H1 (cell line): ENCODE data around the gene ASAP3. TPM values are rescaled to one million over a fixed set of nuclear protein-coding genes. Genes with fewer than 3 reads are reported as not detected.

Source experiments
- CTCF ChIA-PET: fragments of 300-600 bp; sonication (Branson Sonifier 250); formaldehyde crosslinking; loops from one replicate; lab custom pipeline; 2021; ENCODE audit not compliant: partially characterized antibody; lab: Charles Lee
- POLR2A ChIA-PET: fragments of 300-600 bp; sonication (Branson Sonifier 250); formaldehyde crosslinking; loops from one replicate; lab custom pipeline; 2021; ENCODE audit warnings: inconsistent platforms; ENCODE audit not compliant: partially characterized antibody; lab: Charles Lee
- DNase-seq, 2 experiments: peaks; one replicate each; pipeline versions ENCODE4 v3.0.0 to v3.0.0-alpha.2; 2010 to 2022; ENCODE audit warnings: low spot score in 2 of 2, low read depth in 1 of 2, mixed read lengths in 1 of 2
- FAIRE-seq: peaks from 2 replicates; lab custom pipeline; 2011; peaks lifted over from hg19 to GRCh38; lab: Jason Lieb, UNC
- H2AFZ ChIP-seq: 2 replicates; pipeline ENCODE4 v1.8.1; 2012; ENCODE audit warnings: low read length, inconsistent platforms
- H2AK5ac ChIP-seq: 2 replicates; pipeline ENCODE4 v1.6.1; 2013; ENCODE audit warnings: low read depth, low read length
- H2BK120ac ChIP-seq: replicated peaks from 2 replicates; pipeline ENCODE3; 2013; ENCODE audit warnings: low read depth, low read length, inconsistent platforms
- H2BK12ac ChIP-seq: 2 replicates; pipeline ENCODE4 v1.6.1; 2013; ENCODE audit warnings: low read depth, low read length
- H2BK15ac ChIP-seq: 2 replicates; pipeline ENCODE4 v1.6.1; 2013; ENCODE audit warnings: low read length
- H2BK20ac ChIP-seq: 2 replicates; pipeline ENCODE4 v1.6.1; 2013; ENCODE audit warnings: low read length
- H2BK5ac ChIP-seq: 2 replicates; pipeline ENCODE4 v1.6.1; 2013; ENCODE audit warnings: low read depth, low read length
- H3K14ac ChIP-seq: 2 replicates; pipeline ENCODE4 v1.6.1; 2013; ENCODE audit warnings: inconsistent platforms; ENCODE audit not compliant: insufficient read length
- H3K18ac ChIP-seq: 2 replicates; pipeline ENCODE4 v1.6.1; 2013; ENCODE audit warnings: low read length; ENCODE audit errors: extremely low read depth
- H3K23ac ChIP-seq: 2 replicates; pipeline ENCODE4 v1.6.1; 2013; ENCODE audit warnings: inconsistent platforms; ENCODE audit not compliant: insufficient read length
- H3K23me2 ChIP-seq: 2 replicates; pipeline ENCODE4 v1.6.1; 2013; ENCODE audit warnings: low read depth, low read length
- H3K27ac ChIP-seq: 2 replicates; pipeline ENCODE4 v1.6.1; 2011; ENCODE audit warnings: low read depth, low read length, inconsistent platforms
- H3K27me3 ChIP-seq, 4 experiments: replicated peaks in 1 of 4; 1 replicate in 1 of 4; 2 replicates in 3 of 4; pipeline versions ENCODE4 v1.6.1 to v1.8.1; 2011 to 2013; ENCODE audit warnings: low read length in 3 of 4, mild to moderate bottlenecking in 3 of 4, inconsistent platforms in 2 of 4, mixed read lengths in 2 of 4, moderate library complexity in 1 of 4; ENCODE audit not compliant: control insufficient read depth in 3 of 4, insufficient read depth in 3 of 4; ENCODE audit errors: extremely low read depth in 1 of 4
- H3K36me3 ChIP-seq, 4 experiments: 2 replicates each; pipeline versions ENCODE4 v1.6.1 to v1.8.1; 2011 to 2013; ENCODE audit warnings: mild to moderate bottlenecking in 4 of 4, low read length in 3 of 4, moderate library complexity in 2 of 4, control low read depth in 1 of 4, inconsistent platforms in 1 of 4; ENCODE audit not compliant: insufficient read depth in 4 of 4, control insufficient read depth in 2 of 4
- H3K4ac ChIP-seq: replicated peaks from 2 replicates; pipeline ENCODE3; 2013; ENCODE audit warnings: low read length, low read depth, mixed read lengths, inconsistent platforms; ENCODE audit not compliant: insufficient read length
- H3K4me1 ChIP-seq, 4 experiments: replicated peaks in 1 of 4; 1 replicate in 1 of 4; 2 replicates in 3 of 4; pipeline versions ENCODE4 v1.6.1 to v1.8.1; 2011 to 2013; ENCODE audit warnings: low read length in 3 of 4, inconsistent platforms in 2 of 4, mixed read lengths in 1 of 4; ENCODE audit not compliant: insufficient read depth in 4 of 4, control insufficient read depth in 3 of 4
- H3K4me2 ChIP-seq, 2 experiments: 2 replicates each; pipeline versions ENCODE4 v1.6.1 to v1.8.1; 2011 to 2013; ENCODE audit warnings: low read depth in 2 of 2, low read length in 2 of 2, control low read depth in 1 of 2, inconsistent platforms in 1 of 2, mild to moderate bottlenecking in 1 of 2; ENCODE audit not compliant: insufficient read depth in 1 of 2
- H3K4me3 ChIP-seq, 4 experiments: fragments of 200-600, 300-600 bp in 1 of 4; sonication (generic), shearing (Covaris generic), sonication (Bioruptor Twin) in 1 of 4; 2 replicates each; pipeline versions ENCODE4 v1.5.1 to v1.8.1; 2011 to 2016; ENCODE audit warnings: low read length in 4 of 4, low read depth in 3 of 4, control low read depth in 2 of 4, inconsistent platforms in 2 of 4, mild to moderate bottlenecking in 2 of 4, mixed read lengths in 1 of 4, moderate library complexity in 1 of 4; ENCODE audit not compliant: insufficient read depth in 2 of 4; ENCODE audit errors: extremely low read depth in 1 of 4
- H3K56ac ChIP-seq: replicated peaks from 2 replicates; pipeline ENCODE3; 2013; ENCODE audit warnings: low read depth, mild to moderate bottlenecking, mixed read lengths, low read length, inconsistent platforms; ENCODE audit not compliant: insufficient read length
- H3K79me1 ChIP-seq: 2 replicates; pipeline ENCODE4 v1.6.1; 2013; ENCODE audit warnings: low read depth, low read length, control low read depth
- H3K79me2 ChIP-seq, 2 experiments: 2 replicates each; pipeline versions ENCODE4 v1.6.1 to v1.8.1; 2012 to 2013; ENCODE audit warnings: low read length in 2 of 2, mild to moderate bottlenecking in 2 of 2, inconsistent platforms in 1 of 2; ENCODE audit not compliant: insufficient read depth in 2 of 2, control insufficient read depth in 1 of 2
- H3K9ac ChIP-seq, 4 experiments: replicated peaks in 1 of 4; 1 replicate in 1 of 4; 2 replicates in 3 of 4; pipeline versions ENCODE4 v1.6.1 to v1.8.1; 2011 to 2013; ENCODE audit warnings: low read depth in 3 of 4, low read length in 3 of 4, control low read depth in 2 of 4, mild to moderate bottlenecking in 2 of 4, moderate library complexity in 2 of 4, inconsistent platforms in 1 of 4; ENCODE audit errors: extremely low read depth in 1 of 4
- H3K9me3 ChIP-seq, 2 experiments: 2 replicates each; pipeline versions ENCODE4 v1.6.1 to v1.8.1; 2012 to 2013; ENCODE audit warnings: mild to moderate bottlenecking in 2 of 2, moderate library complexity in 2 of 2, control low read depth in 1 of 2, inconsistent platforms in 1 of 2, low read depth in 1 of 2, low read length in 1 of 2, mixed read lengths in 1 of 2; ENCODE audit not compliant: insufficient read depth in 2 of 2
- H4K20me1 ChIP-seq, 2 experiments: replicated peaks in 1 of 2; 2 replicates each; pipeline versions ENCODE3 to v1.8.1; 2011 to 2013; ENCODE audit warnings: inconsistent platforms in 2 of 2, low read length in 2 of 2, mild to moderate bottlenecking in 1 of 2; ENCODE audit not compliant: insufficient read depth in 2 of 2, control insufficient read depth in 1 of 2
- H4K5ac ChIP-seq: 2 replicates; pipeline ENCODE4 v1.6.1; 2013; ENCODE audit warnings: low read length, low read depth, mixed read lengths, inconsistent platforms; ENCODE audit not compliant: insufficient read length
- H4K8ac ChIP-seq: 2 replicates; pipeline ENCODE4 v1.8.0; 2013; ENCODE audit warnings: mild to moderate bottlenecking, moderate library complexity, low read length, inconsistent platforms; ENCODE audit not compliant: insufficient read depth; ENCODE audit errors: extremely low read depth
- H4K91ac ChIP-seq: replicated peaks from 2 replicates; pipeline ENCODE3; 2013; ENCODE audit warnings: low read length, mixed read lengths, inconsistent platforms; ENCODE audit not compliant: insufficient read length
- EGR1 ChIP-seq: IDR thresholded peaks from 2 replicates; pipeline ENCODE4 v1.6.1; 2011; ENCODE audit warnings: low read depth, low read length, borderline replicate concordance
- FOSL1 ChIP-seq: IDR thresholded peaks from 2 replicates; pipeline ENCODE4 v1.6.1; 2011; ENCODE audit warnings: mild to moderate bottlenecking, low read depth, low read length, moderate library complexity; ENCODE audit not compliant: insufficient read depth
- GABPA ChIP-seq: IDR thresholded peaks from 2 replicates; pipeline ENCODE4 v1.6.1; 2011; ENCODE audit warnings: mild to moderate bottlenecking, low read length, moderate library complexity, borderline replicate concordance; ENCODE audit not compliant: insufficient read depth
- GTF2F1 ChIP-seq: IDR thresholded peaks from 2 replicates; pipeline ENCODE4 v1.6.1; 2012; ENCODE audit warnings: low read depth, low read length, improper control_type of control experiment, borderline replicate concordance
- KDM5A ChIP-seq: fragments of 200-600 bp; IDR thresholded peaks from 2 replicates; pipeline ENCODE4 v1.7.1; 2012; ENCODE audit warnings: mild to moderate bottlenecking, low read length, inconsistent platforms, mixed read lengths
- MAFK ChIP-seq: IDR thresholded peaks from 2 replicates; pipeline ENCODE4 v1.6.1; 2012; ENCODE audit warnings: low read depth, mild to moderate bottlenecking, improper control_type of control experiment, low read length
- POLR2A ChIP-seq, 2 experiments: IDR thresholded peaks; 1 replicate in 1 of 2; 2 replicates in 1 of 2; pipeline ENCODE4 v1.6.1; 2011; ENCODE audit warnings: low read depth in 2 of 2, low read length in 2 of 2, mild to moderate bottlenecking in 2 of 2; ENCODE audit errors: control extremely low read depth in 1 of 2
- POLR2AphosphoS5 ChIP-seq: IDR thresholded peaks from 2 replicates; pipeline ENCODE4 v1.6.1; 2011; ENCODE audit warnings: low read depth, low read length
- RAD21 ChIP-seq, 2 experiments: IDR thresholded peaks in 1 of 2; conservative IDR thresholded peaks in 1 of 2; 2 replicates each; pipeline ENCODE4 v1.6.1; 2011; ENCODE audit warnings: low read depth in 2 of 2, low read length in 2 of 2, improper control_type of control experiment in 1 of 2, inconsistent platforms in 1 of 2, mild to moderate bottlenecking in 1 of 2, moderate library complexity in 1 of 2
- YY1 ChIP-seq: IDR thresholded peaks from 2 replicates; pipeline ENCODE4 v1.6.1; 2011; ENCODE audit warnings: low read depth, mild to moderate bottlenecking, low read length
- WGBS, 2 experiments: shearing (Covaris generic) in 1 of 2; methylation state at CpG; one replicate each; pipeline versions ENCODE4 v1.1.6 to v1.1.7; 2013 to 2015; ENCODE audit warnings: low lambda C conversion rate in 2 of 2, mixed read lengths in 2 of 2, inconsistent platforms in 1 of 2, low coverage in 1 of 2, missing lambda C conversion rate in 1 of 2; ENCODE audit not compliant: insufficient replicate concordance in 2 of 2, insufficient coverage in 1 of 2, insufficient read length in 1 of 2; ENCODE audit errors: extremely low coverage in 1 of 2, missing lambda C conversion rate in 1 of 2; 5-methylcytosine and 5-hydroxymethylcytosine counted together
- polyA plus RNA-seq, 7 experiments: library from polyadenylated mRNA; depleted of rRNA in 3 of 7; stranded (reverse) in 5 of 7; unstranded in 2 of 7; fragments of >200 nt in 5 of 7; fragments of 200-250 nt in 2 of 7; gene quantifications; 1 replicate in 5 of 7; 2 replicates in 1 of 7; 4 replicates in 1 of 7; pipeline versions ENCODE4 v1.2.1 to v1.2.3, GENCODE V29; 2011 to 2013; ENCODE audit warnings: missing spikeins in 2 of 7, mixed read lengths in 2 of 7
- total RNA-seq: library from RNA; stranded (reverse); fragmentation: NEBNext Ultra II Directional; extraction: Animal tissue kit (Norgen Biotek cat#: 25700); gene quantifications from 2 replicates; pipeline ENCODE4 v1.2.1, GENCODE V29; 2021
- TF ChIP-seq, protein P1 (sequence below): IDR thresholded peaks from 2 replicates; pipeline ENCODE4 v1.6.1; 2012; ENCODE audit warnings: low read length, inconsistent platforms

The ASAP3 gene
- total and polyA plus RNA-seq, 2 of the 8 experiments (the other 6 are each of a cell fraction or from before 2014, with no cell fraction given): 53.1 to 58.0 TPM

DNA sequence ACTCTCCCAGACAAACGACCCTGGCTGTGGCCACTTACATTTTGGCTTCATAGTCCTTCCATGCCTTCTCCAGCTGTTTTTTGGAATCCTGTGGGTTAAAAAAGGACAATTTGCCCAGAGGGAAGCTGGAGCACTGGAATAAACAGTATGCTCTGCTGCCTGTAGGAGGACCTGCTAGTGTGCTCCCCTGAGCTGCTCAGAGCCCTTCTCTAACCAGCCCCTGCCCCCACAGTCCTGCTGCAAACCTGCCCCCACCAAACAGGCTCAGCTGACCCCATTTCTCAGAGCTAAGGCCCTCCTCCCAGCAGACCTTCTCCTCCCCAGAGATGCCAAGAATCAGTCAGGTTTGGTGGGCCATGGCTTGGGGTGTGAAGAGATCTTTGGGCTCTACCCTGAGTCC lies 32.5 kb downstream of the ASAP3 start:
- no peak for FAIRE-seq
- H3K79me1 ChIP-seq: no peaks in the 10 kb centered on the region
- no peak overlapping the region for H2AFZ ChIP-seq
- no peak overlapping the region for H2AK5ac ChIP-seq
- H2BK120ac ChIP-seq: no peak overlapping the region
- POLR2A ChIA-PET: interaction anchor here (0.5 kb wide), 1 partner anchor 149 kb away, joined by 7 read pairs; no protein-coding TSS in a partner anchor
- H3K79me2 ChIP-seq: no peaks in the 10 kb centered on the region
- no peak overlapping the region for H3K4me2 ChIP-seq
- no peak overlapping the region for H3K27ac ChIP-seq
- H4K5ac ChIP-seq: no peak overlapping the region
- peaks cover 0 to 18% (median 3%) of the 10 kb centered on the region in 4 experiments; a peak in 5 of 8 replicates for H3K36me3 ChIP-seq
- H3K56ac ChIP-seq: no peak overlapping the region
- H3K27me3 ChIP-seq: no peaks in the 10 kb centered on the region
- H3K23me2 ChIP-seq: no peaks in the 10 kb centered on the region
- H4K20me1 ChIP-seq: peaks cover 2% of the 10 kb centered on the region in 2 experiments
- H2BK12ac ChIP-seq: no peak overlapping the region
- H2BK15ac ChIP-seq: no peak overlapping the region
- H3K4ac ChIP-seq: no peak overlapping the region
- no peak overlapping the region for H3K18ac ChIP-seq
- TF ChIP-seq, protein P1, sequence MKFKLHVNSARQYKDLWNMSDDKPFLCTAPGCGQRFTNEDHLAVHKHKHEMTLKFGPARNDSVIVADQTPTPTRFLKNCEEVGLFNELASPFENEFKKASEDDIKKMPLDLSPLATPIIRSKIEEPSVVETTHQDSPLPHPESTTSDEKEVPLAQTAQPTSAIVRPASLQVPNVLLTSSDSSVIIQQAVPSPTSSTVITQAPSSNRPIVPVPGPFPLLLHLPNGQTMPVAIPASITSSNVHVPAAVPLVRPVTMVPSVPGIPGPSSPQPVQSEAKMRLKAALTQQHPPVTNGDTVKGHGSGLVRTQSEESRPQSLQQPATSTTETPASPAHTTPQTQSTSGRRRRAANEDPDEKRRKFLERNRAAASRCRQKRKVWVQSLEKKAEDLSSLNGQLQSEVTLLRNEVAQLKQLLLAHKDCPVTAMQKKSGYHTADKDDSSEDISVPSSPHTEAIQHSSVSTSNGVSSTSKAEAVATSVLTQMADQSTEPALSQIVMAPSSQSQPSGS: no peak
- no peak for TF ChIP-seq FOSL1
- no peak for TF ChIP-seq EGR1
- no peak for TF ChIP-seq RAD21 (IDR thresholded peaks at IDR 0.05 in 1 of 2, conservative IDR thresholded peaks at IDR 0.05 in 1 of 2; ENCODE audit: low read depth in 2 of 2, low read length in 2 of 2)
- TF ChIP-seq POLR2AphosphoS5: no peak
- TF ChIP-seq KDM5A: no peak
- TF ChIP-seq POLR2A (IDR thresholded peaks at IDR 0.05; ENCODE audit: control extremely low read depth in 1 of 2, low read depth in 2 of 2, low read length in 2 of 2): no peak
- TF ChIP-seq GTF2F1: no peak
- no peak for TF ChIP-seq MAFK
- TF ChIP-seq YY1: no peak
- no peak for TF ChIP-seq GABPA
- no peaks in the 10 kb centered on the region for H3K9me3 ChIP-seq
- no peak overlapping the region for H3K23ac ChIP-seq
- WGBS, 2 experiments: 92% methylated on average over 1 of the region's 1 CpG; no CpG with 5 or more reads in 1 of the 2 experiments
- CTCF ChIA-PET: interaction anchor here (1.0 to 1.5 kb wide), 5 partner anchors 8 to 46 kb away, joined by 3 to 4 read pairs (median 3); no protein-coding TSS in a partner anchor
- no peak overlapping the region for H4K91ac ChIP-seq
- H3K14ac ChIP-seq: no peak overlapping the region
- H2BK5ac ChIP-seq: no peak overlapping the region
- H3K9ac ChIP-seq: no peak overlapping the region
- no peak overlapping the region for H4K8ac ChIP-seq
- DNase-seq: no peak
- H2BK20ac ChIP-seq: no peak overlapping the region
- H3K4me1 ChIP-seq: no peaks in the 10 kb centered on the region
- no peak overlapping the region for H3K4me3 ChIP-seq
